Activated CD4-positive, alpha-beta T cell treated with anti-CD3 and anti-CD28 coated beads, Interleukin-2, amount 50 U/mL, for 16 hours (primary cell): ENCODE data around the gene IL18BP.
A peak's percentile ranks its signal among the peaks of the same experiment; 100 is the strongest.

Experiments
- DNase-seq: peaks from one replicate; pipeline ENCODE4 v3.0.0-alpha.2; 2020

The IL18BP gene

GRCh38 chr11:72013765-72014711 lies 15.3 kb downstream of the IL18BP start:
- no peak for DNase-seq

DNA sequence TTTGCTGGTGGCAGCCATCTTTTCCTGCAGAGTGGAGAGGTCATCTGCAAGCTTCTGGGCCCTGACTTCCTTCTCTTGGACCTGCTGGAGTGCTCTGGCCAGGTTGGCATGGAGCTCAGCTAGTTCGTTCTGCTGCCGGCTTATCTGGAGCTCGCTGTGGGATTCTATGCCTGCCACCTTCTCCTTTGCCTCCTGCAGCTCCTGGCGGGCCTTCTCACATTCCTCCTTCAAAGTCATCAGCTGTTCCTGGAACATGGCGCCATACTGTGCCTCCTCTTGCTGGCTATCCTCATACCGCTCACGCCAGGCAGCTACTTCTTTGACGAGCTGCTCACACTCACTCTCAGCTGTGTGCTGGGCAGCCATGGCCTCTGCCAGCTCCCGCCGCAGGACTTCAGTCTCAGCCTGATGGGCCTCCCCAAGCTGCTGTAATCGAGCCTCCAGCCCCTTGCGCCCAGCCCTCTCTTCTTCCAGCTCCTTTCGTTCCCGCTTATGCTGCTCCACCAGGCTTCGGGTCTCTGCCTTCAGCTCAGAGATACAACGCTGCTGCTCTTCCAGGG lies 16.1 kb downstream of the IL18BP start:
- no peak for DNase-seq

DNA sequence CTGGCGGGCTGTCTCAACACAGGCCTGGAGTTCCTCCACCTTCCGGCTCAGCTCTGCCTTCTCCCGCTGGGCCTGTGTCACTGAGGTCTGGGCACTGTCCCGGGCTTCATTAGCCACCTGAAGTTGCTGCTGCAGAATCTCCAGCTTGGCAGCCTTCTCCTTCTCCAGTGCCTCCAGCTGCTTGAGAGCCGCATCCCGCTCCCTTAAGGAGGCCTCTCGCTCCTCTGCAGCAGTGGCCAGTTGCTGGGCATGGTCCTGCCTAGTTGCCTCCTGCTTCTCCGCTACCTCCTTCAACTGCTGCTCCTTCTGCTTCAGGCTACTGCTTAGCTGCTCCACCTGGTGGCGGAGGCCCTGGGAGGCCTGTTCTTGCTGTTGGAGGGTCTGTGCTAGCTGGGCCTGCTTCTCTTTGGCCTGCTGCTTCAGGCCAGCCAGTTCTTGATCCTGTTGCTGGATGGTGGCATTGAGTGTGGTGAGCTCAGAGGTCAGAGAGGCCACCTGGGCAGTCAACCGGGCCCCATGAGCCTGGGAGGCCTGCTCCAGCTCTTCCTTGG lies 16.9 kb downstream of the IL18BP start:
- DNase-seq: no peak

- DNase-seq: no peak
These were observed 19.5 kb downstream of the IL18BP start for GRCh38 chr11:72018171-72018570.

DNA sequence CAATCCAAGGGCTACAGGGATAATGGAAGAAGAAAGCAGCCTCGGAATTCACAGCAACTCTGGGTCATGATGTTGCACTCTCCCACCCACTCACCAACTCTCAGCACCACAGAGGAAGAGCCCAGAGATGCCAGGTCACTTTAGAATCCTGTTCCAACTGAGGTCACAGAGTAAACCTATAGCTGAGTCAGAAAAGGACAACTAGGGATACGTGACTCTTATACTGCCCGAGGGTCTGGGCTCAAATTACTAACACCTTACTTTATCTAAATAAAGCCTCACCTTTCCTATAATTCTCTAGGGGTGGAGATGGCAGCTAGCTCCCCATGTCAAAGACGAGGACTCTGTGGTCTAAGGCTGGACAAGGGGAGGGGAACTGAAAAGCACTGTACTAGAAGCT lies 24.6 kb downstream of the IL18BP start:
- DNase-seq: no peak

- DNase-seq: no peak
These were observed 25.5 kb downstream of the IL18BP start for GRCh38 chr11:72024069-72024754.

DNA sequence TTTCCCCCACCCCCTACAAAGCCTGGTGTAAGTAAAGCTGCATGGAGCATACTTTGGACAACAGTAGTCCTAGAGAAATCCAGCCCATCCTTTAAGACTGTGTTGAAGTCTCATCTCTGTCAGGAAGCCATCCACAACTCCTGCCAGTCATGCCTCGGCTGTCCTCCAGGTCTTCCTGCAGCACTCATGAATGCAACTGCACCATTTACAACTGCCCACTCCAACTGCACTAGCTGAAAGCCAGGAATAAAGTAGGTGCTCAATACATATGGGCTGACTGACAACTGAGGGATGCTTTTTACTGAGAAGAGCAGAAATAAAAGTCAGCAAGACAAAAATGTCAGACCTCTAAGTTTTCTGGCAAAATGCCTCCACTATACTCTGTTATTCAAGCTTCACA lies 27.4 kb downstream of the IL18BP start:
- no peak for DNase-seq

DNA sequence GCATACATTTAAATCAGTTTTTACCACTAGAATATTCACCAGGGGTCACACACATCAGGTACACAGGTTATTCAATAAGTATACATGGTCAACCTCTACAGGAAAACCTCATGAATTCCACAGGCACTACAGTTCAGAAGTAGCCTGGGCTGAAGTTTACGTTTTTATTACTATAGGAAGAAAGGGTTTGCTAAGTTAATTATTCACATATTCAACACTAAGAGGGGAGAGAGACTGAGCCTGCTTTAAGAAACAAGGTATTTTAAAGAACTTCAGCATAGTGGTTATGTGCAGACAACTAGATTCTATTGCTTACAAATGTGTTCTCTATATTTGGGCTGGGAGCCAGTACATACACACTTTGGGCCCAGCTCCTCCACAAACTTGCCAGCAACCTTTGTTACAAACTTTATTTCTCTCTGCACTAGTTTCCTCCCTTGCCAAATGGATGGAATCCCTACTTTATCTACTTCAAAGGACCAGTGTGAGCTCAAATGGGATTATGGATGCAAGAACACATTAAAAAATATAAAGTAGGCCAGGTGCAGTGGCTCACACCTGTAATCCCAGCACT lies 31.9 kb downstream of the IL18BP start:
- DNase-seq: no peak

DNA sequence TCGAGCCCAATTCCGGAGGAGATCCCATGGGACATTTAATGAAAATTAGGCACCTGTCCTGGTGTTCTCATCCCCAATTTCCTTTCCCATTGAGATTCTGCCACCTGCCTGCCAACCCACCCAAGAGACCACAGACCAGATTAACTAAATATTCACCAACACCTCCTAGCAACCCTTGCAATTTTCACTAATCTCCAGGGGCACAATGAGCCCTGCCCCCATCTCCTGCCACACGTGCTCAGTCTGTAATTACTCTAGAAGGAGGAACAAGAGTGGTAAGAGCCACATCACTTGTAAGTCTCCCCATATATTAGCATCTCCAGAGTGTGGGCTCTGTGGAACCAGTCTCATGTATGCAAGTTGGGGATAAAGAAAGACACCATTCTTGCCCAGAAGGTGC lies 38.0 kb downstream of the IL18BP start:
- no peak for DNase-seq

DNA sequence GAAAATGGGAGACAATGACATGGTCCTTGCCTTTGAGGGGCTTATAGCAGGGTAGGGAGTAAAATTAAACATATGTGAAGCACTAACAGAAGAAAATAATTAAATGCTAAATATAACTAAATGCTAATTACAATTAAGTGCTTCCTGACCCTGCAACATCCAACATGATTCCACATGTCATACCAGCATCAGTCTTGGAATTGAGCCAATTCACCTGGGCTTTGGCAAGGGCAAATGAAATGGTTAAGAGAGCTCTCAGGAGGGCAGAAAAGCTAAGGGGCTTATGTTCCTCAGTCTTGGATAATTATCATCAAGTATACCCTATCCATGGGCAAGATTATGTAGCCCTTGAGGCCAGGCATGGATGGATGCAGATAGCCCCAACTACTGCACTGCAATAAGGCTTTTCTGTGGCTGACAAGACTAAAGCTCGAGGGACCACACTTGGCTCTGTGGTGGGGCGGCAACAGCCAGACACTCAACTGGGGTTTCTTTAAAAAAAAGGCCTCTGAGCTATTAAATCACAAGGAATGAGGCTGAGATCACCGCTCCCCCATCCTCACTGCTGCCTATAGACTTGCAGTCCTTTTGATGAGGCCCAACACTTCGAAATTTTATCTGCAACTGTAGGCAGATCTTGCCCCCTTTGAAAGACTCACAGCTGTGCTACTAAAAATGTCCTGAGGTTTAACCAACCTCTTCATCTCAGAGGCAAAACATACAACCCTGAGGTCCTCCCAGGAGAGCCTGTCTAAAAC lies 39.0 kb downstream of the IL18BP start:
- DNase-seq: no peak

DNA sequence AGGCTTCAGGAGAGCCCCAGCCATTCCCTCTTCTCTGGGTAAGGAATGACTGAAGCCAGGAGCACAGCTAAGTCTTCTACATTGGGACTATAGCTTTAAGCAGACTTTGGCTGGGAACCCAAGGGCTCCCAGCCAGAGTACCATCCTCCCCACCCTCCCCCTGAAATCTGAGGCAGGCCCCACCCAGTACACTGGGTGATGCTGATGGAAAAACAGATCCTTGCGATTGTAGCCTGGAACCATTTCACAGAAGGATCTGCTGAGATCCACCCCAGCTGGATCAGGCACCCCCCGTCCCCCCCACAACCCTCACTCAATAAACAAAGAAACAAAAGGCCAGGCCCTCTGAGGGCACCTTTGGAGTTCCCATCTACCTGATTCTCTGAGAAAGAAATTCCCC lies 39.8 kb downstream of the IL18BP start:
- no peak for DNase-seq

GRCh38 chr11:72039031-72039855 lies 40.5 kb downstream of the IL18BP start:
- DNase-seq: no peak

- no peak for DNase-seq
These were observed 41.2 kb downstream of the IL18BP start for GRCh38 chr11:72039856-72040401.

GRCh38 chr11:72040491-72041363 lies 42.0 kb downstream of the IL18BP start:
- peak; percentile 57 for DNase-seq

DNA sequence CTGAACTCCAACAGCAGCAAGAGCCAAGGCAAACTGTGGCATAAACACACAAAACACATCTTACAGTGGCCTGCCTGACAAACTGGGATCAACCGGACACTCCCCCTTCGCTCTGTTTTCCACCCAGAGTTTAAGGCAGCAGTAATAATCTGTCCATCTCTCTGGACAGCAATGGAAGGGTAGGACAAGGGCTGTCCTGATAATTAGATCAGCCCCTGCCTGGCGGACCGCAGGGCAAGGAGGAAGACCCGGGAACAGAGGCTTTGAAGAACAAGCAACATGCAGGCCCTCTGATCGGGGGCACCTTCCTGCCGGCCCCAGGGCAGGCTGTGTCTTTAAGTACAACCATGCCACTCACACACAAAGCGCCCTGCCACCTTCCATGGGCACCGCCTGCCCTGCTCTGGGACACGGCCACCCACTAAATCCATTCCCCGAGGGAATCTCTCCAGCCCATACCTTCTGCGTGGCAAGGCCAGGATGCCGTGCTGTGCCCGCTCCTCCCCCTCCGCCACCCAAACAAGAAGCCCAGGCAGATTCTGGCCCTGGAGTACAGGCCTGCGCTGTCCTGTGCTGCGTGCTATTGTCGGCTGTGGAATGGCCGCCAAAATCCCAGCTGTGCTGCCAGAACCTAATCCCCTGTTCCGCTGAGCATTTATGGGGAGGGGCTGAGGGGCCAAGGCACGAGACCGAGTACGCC lies 42.8 kb downstream of the IL18BP start:
- no peak for DNase-seq

GRCh38 chr11:72042064-72042745 lies 43.5 kb downstream of the IL18BP start:
- DNase-seq: no peak

DNA sequence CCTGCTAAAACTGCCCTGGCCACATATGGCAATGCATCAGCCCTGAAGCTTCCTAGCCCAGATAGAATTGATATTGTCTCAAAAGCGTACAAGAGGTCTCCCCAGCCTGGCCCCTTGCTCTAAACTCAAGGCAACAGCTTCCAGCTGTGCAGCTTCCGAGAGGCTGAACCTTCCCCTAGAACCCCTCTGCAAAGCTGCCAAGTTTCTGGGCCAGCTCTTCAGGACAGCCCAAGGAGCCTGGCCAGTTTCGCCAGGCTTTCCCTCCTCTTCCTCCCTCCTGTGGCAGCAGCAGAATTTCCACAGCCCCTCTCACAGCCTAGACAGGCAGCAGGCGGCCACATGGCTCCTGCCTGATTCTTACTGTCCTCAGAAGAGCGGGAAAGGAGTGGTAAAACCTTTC lies 47.1 kb downstream of the IL18BP start:
- DNase-seq: no peak

DNA sequence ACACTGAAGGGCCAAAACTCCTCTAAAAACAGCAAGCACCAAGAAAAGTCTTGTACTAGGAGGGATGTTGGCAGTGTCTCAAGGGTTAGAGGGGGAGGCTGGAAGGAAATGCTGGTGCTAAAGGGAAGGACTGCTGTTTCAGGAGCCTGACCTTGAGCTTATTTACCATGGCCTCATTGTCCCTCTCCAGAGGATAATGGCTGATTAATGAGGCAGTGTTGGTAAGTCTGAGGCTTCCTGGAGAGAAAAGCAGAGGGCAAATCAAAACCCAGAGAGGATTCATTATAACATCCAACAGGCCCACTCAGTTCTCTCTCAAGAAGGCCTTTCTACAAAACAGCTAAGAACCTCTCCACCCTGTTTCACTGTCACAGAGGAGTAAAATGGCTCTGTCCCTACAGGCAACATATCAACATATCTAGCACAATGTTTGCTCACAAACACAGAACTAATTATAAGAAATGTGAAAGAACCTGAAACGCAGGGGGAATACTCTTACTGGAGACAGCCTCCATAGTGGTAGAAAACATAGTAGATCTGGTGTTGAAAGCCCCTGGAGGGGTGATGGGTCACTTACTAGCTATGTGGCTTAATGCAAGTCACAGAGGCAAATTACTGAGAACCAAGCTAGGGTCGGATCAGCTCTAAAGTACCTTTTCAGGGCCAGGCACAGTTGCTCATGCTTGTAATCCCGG lies 50.2 kb downstream of the IL18BP start:
- no peak for DNase-seq
